ENCODE data around the gene KCNE3. TPM values are rescaled to one million over a fixed set of nuclear protein-coding genes. Genes with fewer than 3 reads are reported as not detected.

Gene KCNE3
- total and polyA plus RNA-seq, 9 of the 15 experiments (the other 6 are each of a cell fraction or from before 2014, with no cell fraction given) = 1.6 to 8.7 (median 6.2) TPM

- no peak for TF ChIP-seq ZNF512 (tag; IDR thresholded peaks at IDR 0.05)
- TF ChIP-seq ZBTB17 (CRISPR knock-in tag; IDR thresholded peaks at IDR 0.05) = 0 out of 2 replicates have a peak, but pooled peaks have one; percentile 17
- no peak for TF ChIP-seq ZBTB11 (CRISPR knock-in tag; IDR thresholded peaks at IDR 0.05)
- no peak for TF ChIP-seq CBX2 (IDR thresholded peaks at IDR 0.05; ENCODE audit: insufficient read depth, low read length, poor library complexity, severe bottlenecking)
- no peak for TF ChIP-seq ZNF609 (CRISPR knock-in tag; IDR thresholded peaks at IDR 0.05; ENCODE audit: borderline replicate concordance)
- TF ChIP-seq ZNF77 (CRISPR knock-in tag; IDR thresholded peaks at IDR 0.05) = no peak
- TF ChIP-seq ELF4 (CRISPR knock-in tag; IDR thresholded peaks at IDR 0.05) = no peak
- TF ChIP-seq ZBTB7A (IDR thresholded peaks at IDR 0.05; ENCODE audit: borderline replicate concordance, control insufficient read depth, low read depth, low read length) = peak; percentile 54; the same call in 1 of the 2 replicates
- TF ChIP-seq ARID3A (IDR thresholded peaks at IDR 0.05; ENCODE audit: borderline replicate concordance, low read depth, low read length) = no peak
- TF ChIP-seq ZNF57 (CRISPR knock-in tag; IDR thresholded peaks at IDR 0.05) = no peak
- TF ChIP-seq CGGBP1 (CRISPR knock-in tag; IDR thresholded peaks at IDR 0.05) = no peak
- TF ChIP-seq LCOR (CRISPR knock-in tag; IDR thresholded peaks at IDR 0.05) = no peak
Observed at GRCh38 chr11:74466916-74467885, at the start of gene KCNE3 (continued).
